SK-N-SH treated with all-trans-retinoic acid at 6 μM for 48 hours (cell line): Measurements from ENCODE around the gene ITGA8.
"Not testable (repeated sequence)": the region's sequence is repeated elsewhere in the genome, so short reads cannot be mapped to it uniquely, and the experiment has no call there.

ENCODE experiments used
- ATAC-seq: fragments of 200-7000 bp; cut with Tn5 transposase; 3 replicates; pipeline ENCODE4 v1.9.1; 2020; ENCODE audit warnings: mild to moderate bottlenecking, moderate library complexity
- ARNTL ChIP-seq: fragments of 450-650 bp; formaldehyde crosslinking; IDR thresholded peaks from 2 replicates; pipeline ENCODE4 v1.5.0; 2020; ENCODE audit warnings: low read depth, mild to moderate bottlenecking, moderate library complexity, borderline replicate concordance
- BACH2 ChIP-seq: fragments of 250-450 bp; sonication (Bioruptor Pico); IDR thresholded peaks from 2 replicates; pipeline ENCODE4 v1.9.0; 2021; ENCODE audit warnings: mild to moderate bottlenecking, borderline replicate concordance
- CREB5 ChIP-seq: fragments of 250-450 bp; sonication (Bioruptor Pico); IDR thresholded peaks from 2 replicates; pipeline ENCODE4 v1.5.1; 2020; ENCODE audit warnings: low read depth, mild to moderate bottlenecking, moderate library complexity
- CSDC2 ChIP-seq: fragments of 250-450 bp; sonication (Bioruptor Pico); IDR thresholded peaks from 2 replicates; pipeline ENCODE4 v1.5.0; 2020; ENCODE audit warnings: mild to moderate bottlenecking, moderate library complexity
- CSRNP3 ChIP-seq: fragments of 250-450 bp; sonication (Bioruptor Pico); IDR thresholded peaks from 2 replicates; pipeline ENCODE4 v1.5.1; 2021; ENCODE audit warnings: mild to moderate bottlenecking, moderate library complexity
- ESRRG ChIP-seq: fragments of 250-450 bp; sonication (Bioruptor Pico); IDR thresholded peaks from 2 replicates; pipeline ENCODE4 v1.6.1; 2021; ENCODE audit warnings: mild to moderate bottlenecking
- GLIS3 ChIP-seq: fragments of 250-450 bp; sonication (Bioruptor Pico); IDR thresholded peaks from 2 replicates; pipeline ENCODE4 v1.5.0; 2020; ENCODE audit warnings: mild to moderate bottlenecking, moderate library complexity
- ISL1 ChIP-seq: fragments of 250-450 bp; sonication (Bioruptor Pico); IDR thresholded peaks from 2 replicates; pipeline ENCODE4 v2.1.2; 2022; ENCODE audit warnings: mild to moderate bottlenecking, moderate library complexity
- OSR1 ChIP-seq: fragments of 250-450 bp; sonication (Bioruptor Pico); IDR thresholded peaks from 2 replicates; pipeline ENCODE4 v1.8.0; 2022; ENCODE audit warnings: moderate library complexity, mild to moderate bottlenecking, inconsistent platforms
- PATZ1 ChIP-seq: fragments of 250-450 bp; sonication (Bioruptor Pico); IDR thresholded peaks from 2 replicates; pipeline ENCODE4 v1.8.0; 2020; ENCODE audit warnings: mild to moderate bottlenecking, moderate library complexity, borderline replicate concordance
- POU6F1 ChIP-seq: fragments of 250-450 bp; sonication (Bioruptor Pico); IDR thresholded peaks from 2 replicates; pipeline ENCODE4 v1.8.0; 2021; ENCODE audit warnings: low read depth, mild to moderate bottlenecking, moderate library complexity, borderline replicate concordance
- PPARA ChIP-seq: fragments of 250-450 bp; sonication (Bioruptor Pico); IDR thresholded peaks from 2 replicates; pipeline ENCODE4 v1.5.0; 2020; ENCODE audit warnings: mild to moderate bottlenecking, borderline replicate concordance
- RARB ChIP-seq: fragments of 250-450 bp; sonication (Bioruptor Pico); IDR thresholded peaks from 2 replicates; pipeline ENCODE4 v1.8.0; 2021; ENCODE audit warnings: mild to moderate bottlenecking, moderate library complexity
- SNAI2 ChIP-seq: fragments of 250-450 bp; sonication (Bioruptor Pico); IDR thresholded peaks from 2 replicates; pipeline ENCODE4 v1.5.0; 2020; ENCODE audit warnings: mild to moderate bottlenecking, moderate library complexity
- TCF4 ChIP-seq: fragments of 250-450 bp; sonication (Bioruptor Pico); IDR thresholded peaks from 2 replicates; pipeline ENCODE4 v1.8.0; 2021; ENCODE audit warnings: mild to moderate bottlenecking, moderate library complexity, borderline replicate concordance
- TSHZ2 ChIP-seq: fragments of 250-450 bp; sonication (Bioruptor Pico); IDR thresholded peaks from 2 replicates; pipeline ENCODE4 v1.5.0; 2020; ENCODE audit warnings: mild to moderate bottlenecking, moderate library complexity
- ZFP3 ChIP-seq: fragments of 250-450 bp; sonication (Bioruptor Pico); IDR thresholded peaks from 2 replicates; pipeline ENCODE4 v1.5.0; 2020; ENCODE audit warnings: mild to moderate bottlenecking, moderate library complexity
- ZFP30 ChIP-seq: fragments of 450-650 bp; formaldehyde crosslinking; IDR thresholded peaks from 2 replicates; pipeline ENCODE4 v1.5.0; 2022; ENCODE audit warnings: mild to moderate bottlenecking, moderate library complexity
- ZNF565 ChIP-seq: fragments of 450-650 bp; formaldehyde crosslinking; conservative IDR thresholded peaks from 2 replicates; pipeline ENCODE4 v1.5.0; 2020; ENCODE audit warnings: low read depth, mild to moderate bottlenecking, moderate library complexity
- ZNF70 ChIP-seq: fragments of 450-650 bp; formaldehyde crosslinking; IDR thresholded peaks from 2 replicates; pipeline ENCODE4 v1.5.0; 2020; ENCODE audit warnings: mild to moderate bottlenecking, moderate library complexity
- ZNF8 ChIP-seq: fragments of 450-650 bp; formaldehyde crosslinking; IDR thresholded peaks from 2 replicates; pipeline ENCODE4 v1.5.0; 2020; ENCODE audit warnings: mild to moderate bottlenecking, moderate library complexity

The ITGA8 gene

GRCh38 chr10:15763006-15763405 lies 43.3 kb upstream of the ITGA8 start:
- TF ChIP-seq PPARA (CRISPR knock-in tag) (no peak), POU6F1 (CRISPR knock-in tag) (no peak), ZNF70 (CRISPR knock-in tag) (no peak), PATZ1 (no peak), ESRRG (no peak), ZFP30 (CRISPR knock-in tag) (no peak), ZNF565 (CRISPR knock-in tag) (no peak), TCF4 (no peak), GLIS3 (no peak), BACH2 (CRISPR knock-in tag) (no peak), CSRNP3 (CRISPR knock-in tag) (no peak), ARNTL (no peak), TSHZ2 (CRISPR knock-in tag) (no peak), ISL1 (CRISPR knock-in tag) (no peak), ZFP3 (CRISPR knock-in tag) (no peak), ZNF8 (CRISPR knock-in tag) (no peak), CSDC2 (CRISPR knock-in tag) (no peak), OSR1 (no peak)
- no peak for ATAC-seq

- ATAC-seq, result not testable (repeated sequence)
These were observed 42.5 kb upstream of the ITGA8 start for GRCh38 chr10:15762239-15762638.

GRCh38 chr10:15761224-15761623 lies 41.5 kb upstream of the ITGA8 start:
- ATAC-seq, result not testable (repeated sequence)

GRCh38 chr10:15760681-15761080 lies 41.0 kb upstream of the ITGA8 start:
- TF ChIP-seq CREB5, result no peak
- TF ChIP-seq ARNTL, result no peak
- no peak for TF ChIP-seq GLIS3
- TF ChIP-seq RARB (CRISPR knock-in tag), result no peak
- TF ChIP-seq, all 23 proteins: peak for 0
- ATAC-seq, result no peak

GRCh38 chr10:15759265-15759664 lies 39.5 kb upstream of the ITGA8 start:
- TF ChIP-seq GLIS3 (no peak), RARB (CRISPR knock-in tag) (no peak), BACH2 (CRISPR knock-in tag) (no peak), ESRRG (no peak), CSRNP3 (CRISPR knock-in tag) (no peak), SNAI2 (CRISPR knock-in tag) (no peak), POU6F1 (CRISPR knock-in tag) (no peak), PPARA (CRISPR knock-in tag) (no peak)
- no peak for ATAC-seq
